Astrocyte (in vitro differentiated cells and primary cell): Measurements from ENCODE around the gene SPRED2.

Source experiments
- EZH2 ChIP-seq: IDR thresholded peaks from 2 replicates; pipeline ENCODE4 v1.6.1; 2012; ENCODE audit warnings: mild to moderate bottlenecking, low read length, inconsistent platforms; ENCODE audit not compliant: insufficient read depth
- TF ChIP-seq, protein P1 (sequence below): IDR thresholded peaks from 2 replicates; pipeline ENCODE4 v1.5.1; 2011; ENCODE audit warnings: low read depth, mild to moderate bottlenecking, inconsistent platforms, low read length, moderate library complexity; ENCODE audit not compliant: insufficient read depth

DNA sequence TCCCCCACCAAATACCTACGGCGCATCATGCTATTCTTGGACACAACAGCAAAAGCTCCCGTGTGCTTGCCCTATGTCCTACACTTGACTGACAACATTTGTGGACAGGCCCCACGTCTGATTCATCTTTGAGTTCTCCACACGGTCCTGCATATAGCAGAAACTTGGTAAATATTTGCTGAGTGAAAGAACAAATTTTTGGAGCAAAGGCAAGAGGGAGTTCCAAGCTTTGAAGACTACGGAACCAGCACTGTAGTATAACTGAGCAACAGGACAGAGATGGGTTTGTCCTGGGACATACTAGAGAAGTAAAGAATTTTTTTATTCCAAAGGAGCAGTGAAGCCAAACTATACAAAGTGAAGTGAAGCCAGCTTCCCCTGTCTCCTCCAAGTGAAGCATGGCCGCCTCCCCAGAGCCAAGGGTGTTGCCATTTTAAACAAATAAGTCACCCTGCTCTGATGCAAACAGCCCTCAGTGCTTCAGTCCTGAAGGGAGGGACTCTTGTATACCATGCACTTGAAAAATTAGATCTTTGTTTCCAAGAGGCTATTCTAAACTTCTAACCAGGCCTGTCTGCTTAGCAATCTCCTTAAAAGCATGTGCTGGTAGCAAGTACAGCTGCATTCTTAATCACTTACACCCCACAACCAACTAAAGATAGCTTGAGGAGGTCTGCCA lies 35.9 kb downstream of the SPRED2 start:
- TF ChIP-seq, protein P1, sequence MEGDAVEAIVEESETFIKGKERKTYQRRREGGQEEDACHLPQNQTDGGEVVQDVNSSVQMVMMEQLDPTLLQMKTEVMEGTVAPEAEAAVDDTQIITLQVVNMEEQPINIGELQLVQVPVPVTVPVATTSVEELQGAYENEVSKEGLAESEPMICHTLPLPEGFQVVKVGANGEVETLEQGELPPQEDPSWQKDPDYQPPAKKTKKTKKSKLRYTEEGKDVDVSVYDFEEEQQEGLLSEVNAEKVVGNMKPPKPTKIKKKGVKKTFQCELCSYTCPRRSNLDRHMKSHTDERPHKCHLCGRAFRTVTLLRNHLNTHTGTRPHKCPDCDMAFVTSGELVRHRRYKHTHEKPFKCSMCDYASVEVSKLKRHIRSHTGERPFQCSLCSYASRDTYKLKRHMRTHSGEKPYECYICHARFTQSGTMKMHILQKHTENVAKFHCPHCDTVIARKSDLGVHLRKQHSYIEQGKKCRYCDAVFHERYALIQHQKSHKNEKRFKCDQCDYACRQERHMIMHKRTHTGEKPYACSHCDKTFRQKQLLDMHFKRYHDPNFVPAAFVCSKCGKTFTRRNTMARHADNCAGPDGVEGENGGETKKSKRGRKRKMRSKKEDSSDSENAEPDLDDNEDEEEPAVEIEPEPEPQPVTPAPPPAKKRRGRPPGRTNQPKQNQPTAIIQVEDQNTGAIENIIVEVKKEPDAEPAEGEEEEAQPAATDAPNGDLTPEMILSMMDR = no peak
- TF ChIP-seq EZH2 = no peak
